GF-D8 (cell line): ENCODE measurements around the gene ERG28.
"Not testable (repeated sequence)": the region's sequence is repeated elsewhere in the genome, so short reads cannot be mapped to it uniquely, and the experiment has no call there.

Experiments used
- DNase-seq: peaks from one replicate; lab custom pipeline; 2025; lab: John Stamatoyannopoulos, UW

ERG28 gene

DNA sequence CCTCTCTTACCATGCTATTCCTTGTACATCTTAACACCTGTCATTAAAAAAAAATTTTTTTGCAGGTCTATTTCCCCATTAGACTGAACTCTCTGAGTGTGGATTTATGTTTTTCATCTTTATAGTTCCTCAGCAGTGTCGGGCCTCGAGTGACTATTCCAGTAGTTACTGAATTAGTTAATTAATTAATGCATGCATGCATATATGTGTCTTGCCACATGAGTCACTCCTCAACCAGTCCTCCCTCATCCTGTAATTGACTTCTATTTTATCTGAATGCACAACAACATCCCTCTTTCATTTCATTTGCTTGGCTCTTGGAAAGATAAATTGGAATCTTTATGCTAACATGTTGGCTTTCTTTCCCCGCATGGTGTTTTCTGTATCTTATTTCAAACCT lies 35.6 kb downstream of the ERG28 start:
- DNase-seq: no peak

DNA sequence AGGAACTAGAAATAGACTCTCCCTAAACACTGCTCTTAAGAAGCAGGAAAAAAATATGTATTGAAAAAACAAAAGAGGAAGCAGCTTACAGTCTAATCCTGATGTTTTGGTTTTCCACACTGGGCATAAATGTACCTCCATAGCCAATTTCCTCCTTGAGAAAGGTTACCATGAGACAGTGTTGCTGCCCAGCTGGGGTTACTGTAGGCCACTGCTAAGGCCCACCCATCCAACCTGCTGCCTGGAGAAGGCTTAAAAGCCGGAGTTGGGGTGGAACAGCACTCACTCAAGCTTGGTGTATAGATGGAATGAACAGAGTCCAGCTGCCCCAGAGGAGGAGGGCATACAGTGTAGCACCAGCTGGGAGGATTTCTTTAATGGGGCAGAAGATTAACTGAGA lies 41.1 kb downstream of the ERG28 start:
- DNase-seq: no peak

DNA sequence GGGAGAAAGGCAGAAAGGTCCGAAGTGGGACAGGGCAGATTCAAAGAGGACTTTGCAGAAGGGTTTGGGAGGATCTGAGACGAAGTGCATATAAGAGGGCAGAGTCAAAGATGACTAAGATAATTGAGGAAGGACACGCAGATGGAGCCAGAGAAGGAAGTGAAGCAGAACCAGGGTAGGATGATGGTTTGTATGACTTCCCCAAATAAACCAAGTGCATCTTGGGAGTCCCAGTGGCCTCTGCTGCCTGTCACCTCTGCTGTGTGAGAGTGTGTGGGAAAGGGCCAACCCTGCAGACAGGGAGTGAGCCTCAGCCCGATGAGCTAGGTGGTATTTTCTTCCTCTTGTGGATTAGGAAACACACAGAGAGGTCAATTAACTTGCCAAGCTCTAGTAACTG lies 45.5 kb downstream of the ERG28 start:
- DNase-seq: no peak

DNA sequence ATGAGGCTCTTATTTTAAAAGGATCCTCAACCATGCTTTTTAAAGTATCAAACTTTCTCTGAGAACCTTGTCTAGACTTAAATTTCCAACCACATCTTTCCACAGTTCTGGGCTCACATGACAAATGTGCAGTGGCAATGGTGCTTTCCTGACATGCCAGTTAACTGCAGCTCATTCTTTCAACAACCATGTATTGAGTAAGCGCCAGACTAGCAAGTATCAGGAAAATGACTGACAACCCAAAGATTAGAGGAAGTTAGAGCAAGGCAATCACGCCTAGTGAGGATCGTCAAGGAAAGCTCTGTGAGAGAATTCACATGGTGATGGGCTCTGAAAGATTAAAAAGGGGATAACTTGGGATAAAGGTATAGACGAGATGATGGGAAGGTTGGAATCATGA lies 46.5 kb downstream of the ERG28 start:
- no peak for DNase-seq

DNA sequence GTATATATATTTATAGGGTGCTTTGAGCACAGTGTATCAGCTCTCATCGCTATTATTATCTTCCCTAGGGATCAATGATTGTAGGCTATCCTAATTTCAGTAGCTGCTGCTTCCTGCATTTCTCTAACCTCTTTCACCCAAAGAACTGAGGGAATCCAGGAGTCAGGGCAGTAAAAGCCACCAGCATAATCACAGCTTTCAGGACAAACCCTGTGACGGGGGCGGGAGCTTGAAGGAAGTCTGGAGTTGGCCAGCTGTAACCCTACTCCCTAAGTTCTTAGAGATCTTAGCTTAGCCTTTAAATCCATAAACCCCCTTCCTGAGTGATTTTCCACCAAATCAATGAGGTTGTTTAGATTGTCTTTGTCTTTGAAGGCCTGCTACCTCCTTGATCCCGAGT lies 48.5 kb downstream of the ERG28 start:
- DNase-seq: no peak

DNA sequence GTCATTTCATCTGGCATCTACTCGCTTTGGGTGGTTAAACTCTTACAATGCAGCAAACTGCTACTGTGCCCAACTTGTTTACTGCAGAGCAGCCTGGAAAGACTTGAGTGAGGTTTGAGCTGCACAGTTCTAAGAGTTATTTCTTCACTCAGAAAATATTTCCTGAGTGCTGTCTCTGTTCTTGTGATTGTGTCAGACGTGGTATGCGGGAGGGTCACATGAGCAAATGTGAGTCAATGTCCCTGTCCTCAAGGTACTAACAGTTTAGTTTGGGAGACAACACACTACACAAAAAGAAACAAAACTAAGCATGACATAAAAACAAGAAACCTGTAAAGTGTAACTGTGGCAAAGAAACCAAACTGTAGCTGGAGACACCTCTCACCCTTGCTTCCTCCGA lies 49.8 kb downstream of the ERG28 start:
- DNase-seq: no peak

DNA sequence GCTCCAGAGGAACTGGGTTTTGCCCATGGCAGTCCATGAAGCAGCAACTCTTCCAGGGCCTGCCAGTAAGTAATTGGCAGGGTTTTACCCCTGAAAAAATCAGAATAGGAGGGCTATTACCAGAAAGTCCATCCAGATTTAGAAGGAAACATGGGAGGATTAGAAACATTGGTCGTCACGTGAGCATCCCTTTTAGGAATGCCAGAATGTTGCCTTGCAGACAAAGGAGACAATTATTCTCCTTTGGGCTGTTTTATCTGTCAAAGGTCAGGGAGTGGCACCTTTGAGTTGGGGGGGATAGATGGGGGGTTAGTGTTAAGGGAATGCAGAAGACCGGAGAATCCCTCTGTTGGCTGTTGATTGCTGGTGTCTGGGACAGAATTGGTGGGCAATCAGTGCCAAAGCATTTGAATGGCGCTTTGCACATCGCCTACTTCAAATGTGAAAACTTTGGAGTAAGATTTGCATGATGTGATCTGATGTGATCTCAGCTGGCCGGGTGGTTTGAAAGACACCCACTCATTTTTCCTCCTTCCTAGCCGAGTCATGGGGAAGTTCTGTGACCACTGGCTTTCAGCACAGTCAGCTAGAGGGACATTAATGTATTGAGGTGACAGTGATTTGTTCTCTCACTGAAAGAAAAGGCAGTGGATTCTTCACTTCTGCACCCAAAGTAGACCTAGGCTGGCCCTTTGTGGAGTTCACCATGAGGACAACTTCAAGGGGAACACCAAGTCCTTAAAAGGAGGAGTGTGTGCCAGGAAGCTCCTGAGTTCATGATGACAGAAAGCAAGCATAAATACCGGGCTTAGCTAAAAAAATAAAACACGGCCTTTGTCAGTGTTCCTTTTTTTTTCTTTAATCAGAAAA lies 50.8 kb downstream of the ERG28 start:
- no peak for DNase-seq

DNA sequence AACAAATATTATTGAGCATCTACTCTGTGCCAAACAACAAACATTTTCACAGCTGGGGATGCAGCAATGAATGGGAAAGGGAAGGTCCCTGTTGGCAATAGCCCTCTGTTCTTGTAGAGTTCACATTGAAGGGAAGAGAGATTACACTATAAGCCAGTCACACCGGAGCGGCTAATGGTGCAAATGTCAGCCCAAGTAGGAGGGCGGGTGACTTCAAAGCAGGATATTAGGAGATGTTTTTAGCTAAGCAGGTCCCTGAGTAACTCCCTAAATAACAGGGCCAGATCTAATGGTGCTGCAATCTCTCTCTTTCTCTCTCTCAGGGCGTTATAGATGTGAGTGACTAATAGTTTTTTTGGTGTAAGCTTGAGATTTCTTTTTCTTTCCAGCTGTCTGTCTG lies 51.6 kb downstream of the ERG28 start:
- DNase-seq: no peak

DNA sequence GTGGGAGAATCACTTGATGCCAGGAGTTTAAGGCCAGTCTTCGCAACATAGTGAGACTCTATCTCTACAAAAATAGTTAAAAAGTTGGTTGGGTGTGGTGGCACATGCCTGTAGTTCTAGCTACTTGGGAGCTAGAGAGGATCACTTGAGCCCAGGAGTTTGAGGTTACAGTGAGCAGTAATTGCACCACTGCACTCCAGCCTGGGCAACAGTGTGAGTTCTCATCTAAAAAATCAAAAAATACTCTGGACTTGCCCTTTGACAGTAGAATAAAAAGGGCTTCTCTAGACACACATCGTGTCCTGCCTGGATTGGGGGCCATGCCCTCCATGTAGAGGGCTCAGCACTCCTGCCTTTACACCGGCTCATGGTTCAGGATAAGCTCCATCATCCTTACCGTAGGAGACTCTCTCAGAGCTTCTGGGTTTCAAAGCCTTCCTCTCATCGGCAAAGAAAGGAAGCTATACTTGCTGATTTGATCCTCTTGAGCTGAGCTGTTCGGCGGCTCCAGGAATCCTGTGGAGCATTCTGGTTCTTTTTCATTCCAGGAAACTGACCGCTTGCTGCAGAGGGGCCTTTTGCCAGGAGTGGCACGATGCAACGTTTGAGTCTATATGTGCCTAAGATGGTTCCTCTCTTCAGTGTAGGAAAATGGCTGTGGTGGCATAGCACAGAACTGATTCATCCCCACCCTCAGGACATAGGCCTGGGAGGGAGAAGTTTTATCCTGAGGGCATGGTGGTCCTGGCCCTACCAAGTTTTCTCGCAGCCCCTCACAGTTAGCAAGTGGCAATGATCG lies 52.6 kb downstream of the ERG28 start:
- no peak for DNase-seq

DNA sequence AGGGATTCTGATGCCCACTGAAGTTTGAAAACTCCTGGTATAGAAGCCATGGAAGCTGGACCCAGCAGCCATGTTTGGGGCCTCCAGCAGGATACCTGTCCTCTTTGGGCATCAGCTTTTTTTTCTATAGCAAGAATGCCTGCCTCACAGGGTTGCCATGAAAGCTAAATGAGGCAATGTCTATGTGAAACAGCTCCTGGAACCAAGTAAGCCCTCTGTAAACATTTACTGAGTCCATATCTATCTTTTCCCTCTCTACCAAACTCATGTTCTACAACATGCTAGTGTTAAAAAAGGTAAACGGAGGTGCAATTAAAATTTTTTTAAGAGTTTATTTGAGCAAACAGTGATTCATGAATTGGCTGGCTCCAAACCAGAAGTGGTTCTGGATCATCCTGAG lies 53.6 kb downstream of the ERG28 start:
- no peak for DNase-seq

DNA sequence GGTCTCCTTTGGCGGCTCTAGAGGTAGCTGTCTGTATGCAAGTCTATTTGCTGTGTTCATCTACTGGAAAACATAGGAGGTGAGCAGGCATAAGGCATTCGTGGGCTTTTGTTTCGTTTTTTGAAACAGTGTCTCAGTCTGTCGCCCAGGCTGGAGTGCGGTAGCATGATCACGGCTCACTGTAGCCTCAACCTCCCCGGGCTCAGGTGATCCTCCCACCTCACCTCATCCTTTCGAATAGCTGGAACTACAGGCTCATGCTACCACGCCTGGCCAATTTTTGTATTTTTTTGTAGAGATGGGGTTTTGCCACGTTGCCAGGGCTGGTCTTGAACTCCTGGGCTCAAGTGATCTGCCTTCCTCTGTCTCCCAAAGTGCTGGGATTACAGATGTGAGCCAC lies 54.8 kb downstream of the ERG28 start:
- DNase-seq: no peak

DNA sequence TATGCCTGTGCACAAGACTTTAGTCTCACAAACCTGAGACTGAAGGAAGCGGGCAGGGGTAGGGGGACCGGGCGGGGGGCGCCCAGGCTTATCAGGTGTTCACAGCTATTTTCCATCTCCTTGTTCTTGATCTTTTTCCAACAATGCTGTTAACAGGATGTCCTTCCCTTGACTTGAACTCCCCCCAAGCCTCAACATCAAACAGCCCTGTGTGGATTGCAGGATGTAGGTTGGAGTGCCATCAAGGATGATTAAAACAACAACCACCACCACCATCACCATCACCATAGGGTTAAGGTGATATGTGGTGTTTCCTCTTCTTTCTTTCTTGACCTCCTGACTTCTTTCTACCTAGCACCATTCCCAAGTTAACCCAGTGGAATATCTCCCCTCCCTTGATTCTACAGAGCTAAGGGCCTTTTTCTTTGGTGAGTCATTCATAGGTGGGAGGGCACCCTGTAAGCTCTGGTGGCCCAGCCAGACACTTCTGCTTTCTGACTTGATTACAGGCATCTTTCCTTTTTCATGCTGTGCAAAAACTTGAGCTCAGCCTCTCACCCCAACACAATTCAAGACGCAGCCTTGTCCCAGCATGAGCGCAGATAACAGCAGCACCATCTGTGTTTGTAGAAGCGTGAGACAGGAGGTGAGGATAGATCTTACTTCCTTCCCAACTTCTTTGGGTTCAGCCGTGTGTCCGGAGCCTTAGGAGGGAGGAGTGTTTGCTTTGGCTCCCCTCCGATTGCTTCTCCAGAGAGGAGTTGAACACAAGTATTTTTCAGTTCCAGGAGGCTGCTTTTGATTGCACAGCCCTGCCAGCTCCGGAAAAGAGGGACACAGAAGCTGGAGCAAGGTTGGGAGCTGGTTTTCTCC lies 55.5 kb downstream of the ERG28 start:
- no peak for DNase-seq

DNA sequence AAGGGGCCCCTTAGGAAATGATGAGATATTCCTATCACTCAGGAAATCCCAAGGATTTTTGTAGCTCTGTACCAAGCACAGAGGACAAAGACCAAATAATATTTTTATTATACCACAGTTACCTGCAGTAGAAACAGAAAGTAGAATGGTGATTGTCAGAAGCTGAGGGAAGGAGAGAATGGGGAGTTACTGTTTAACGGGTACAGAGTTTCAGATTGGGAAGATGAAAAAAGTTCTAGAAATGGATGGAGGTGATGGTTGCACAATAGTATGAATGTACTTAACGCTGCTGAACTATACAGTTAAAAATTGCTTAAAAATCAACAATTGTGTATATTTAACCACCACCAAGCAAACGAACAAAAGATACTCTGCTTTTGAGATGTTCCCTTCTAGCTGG lies 58.2 kb downstream of the ERG28 start:
- DNase-seq: no peak

DNA sequence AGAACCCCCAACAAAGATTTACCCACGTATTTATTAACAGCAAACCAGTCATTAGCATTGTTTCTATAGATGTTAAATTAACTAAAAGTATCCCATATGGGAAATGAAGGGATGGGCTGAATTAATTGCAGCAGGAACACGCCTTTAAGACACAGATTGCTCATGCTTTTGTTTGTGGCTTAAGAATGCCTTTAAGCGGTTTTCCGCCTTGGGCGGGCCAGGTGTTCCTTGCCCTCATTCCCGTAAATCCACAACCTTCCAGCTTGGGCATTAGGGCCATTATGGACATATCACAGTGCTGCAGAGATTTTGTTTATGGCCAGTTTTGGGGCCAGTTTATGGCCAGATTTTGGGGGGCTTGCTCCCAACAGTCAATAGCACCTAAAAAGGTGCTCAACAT lies 59.6 kb downstream of the ERG28 start:
- DNase-seq: not testable (repeated sequence)

DNA sequence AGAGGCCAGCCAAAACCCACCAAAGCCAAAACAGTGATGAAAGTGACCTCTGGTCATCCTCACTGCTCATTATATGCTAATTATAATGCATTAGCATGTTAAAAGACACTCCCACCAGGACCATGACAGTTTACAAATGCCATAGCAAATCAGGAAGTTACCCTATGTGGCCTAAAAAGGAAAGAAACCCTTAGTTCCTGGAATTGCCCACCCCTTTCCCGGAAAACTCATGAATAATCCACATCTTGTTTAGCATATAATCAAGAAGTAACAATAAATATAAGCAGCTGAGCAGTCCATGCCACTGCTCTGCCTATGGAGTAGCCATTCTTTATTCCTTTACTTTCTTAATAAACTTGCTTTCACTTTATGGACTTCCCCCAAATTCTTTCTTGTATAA lies 60.6 kb downstream of the ERG28 start:
- DNase-seq: not testable (repeated sequence)
